WTC11 (cell line): ENCODE measurements around the gene WDCP. TPM values are rescaled to one million over a fixed set of nuclear protein-coding genes. Genes with fewer than 3 reads are reported as not detected.
A peak's percentile ranks its signal among the peaks of the same experiment; 100 is the strongest.

Experiments
- ATAC-seq: fragments of 200-7000 bp; cut with Tn5 transposase; 2 replicates; pipeline ENCODE4 v1.10.0; 2021; ENCODE audit warnings: mild to moderate bottlenecking, moderate library complexity
- CTCF ChIA-PET: fragments of 300-600 bp; sonication (Branson Sonifier 250); formaldehyde crosslinking; loops from one replicate; lab custom pipeline; 2021; ENCODE audit warnings: antibody characterized with exemption; lab: Charles Lee
- POLR2A ChIA-PET: fragments of 350-600 bp; sonication (Branson Sonifier 250); formaldehyde crosslinking; loops from one replicate; lab custom pipeline; 2021; ENCODE audit warnings: antibody characterized with exemption; lab: Charles Lee
- DNase-seq: peaks from one replicate; pipeline ENCODE4 v3.0.0; 2021; ENCODE audit warnings: low spot score
- H3K27ac Mint-ChIP-seq: 2 replicates; pipeline ENCODE4 v1.8.0; 2021; ENCODE audit warnings: mixed read lengths
- H3K27me3 Mint-ChIP-seq: 2 replicates; pipeline ENCODE4 v1.8.0; 2021; ENCODE audit warnings: low read depth, mild to moderate bottlenecking, moderate library complexity, mixed read lengths
- H3K36me3 Mint-ChIP-seq: 2 replicates; pipeline ENCODE4 v1.8.0; 2021; ENCODE audit warnings: mixed read lengths
- H3K4me1 Mint-ChIP-seq: 2 replicates; pipeline ENCODE4 v1.8.0; 2022; ENCODE audit warnings: mixed read lengths
- H3K4me3 Mint-ChIP-seq: 2 replicates; pipeline ENCODE4 v1.8.0; 2021; ENCODE audit warnings: mild to moderate bottlenecking, moderate library complexity, mixed read lengths
- H3K9me3 Mint-ChIP-seq: 2 replicates; pipeline ENCODE4 v1.8.0; 2021; ENCODE audit warnings: mixed read lengths
- CBFB ChIP-seq: sonication (generic); formaldehyde crosslinking; IDR thresholded peaks from 2 replicates; pipeline ENCODE4 v1.8.1; 2022; ENCODE audit warnings: mild to moderate bottlenecking, low read depth, missing genetic modification reagents
- E2F5 ChIP-seq: sonication (generic); formaldehyde crosslinking; IDR thresholded peaks from 2 replicates; pipeline ENCODE4 v1.8.1; 2022; ENCODE audit warnings: mild to moderate bottlenecking, moderate library complexity, missing genetic modification reagents
- FOXJ3 ChIP-seq: sonication (generic); formaldehyde crosslinking; IDR thresholded peaks from 2 replicates; pipeline ENCODE4 v1.9.0; 2021; ENCODE audit warnings: missing genetic modification reagents, mild to moderate bottlenecking, borderline replicate concordance
- FOXK1 ChIP-seq: sonication (generic); formaldehyde crosslinking; IDR thresholded peaks from 2 replicates; pipeline ENCODE4 v1.8.0; 2022; ENCODE audit warnings: mild to moderate bottlenecking, moderate library complexity, missing genetic modification reagents
- FOXP4 ChIP-seq: sonication (generic); formaldehyde crosslinking; IDR thresholded peaks from 2 replicates; pipeline ENCODE4 v1.8.0; 2022; ENCODE audit warnings: mild to moderate bottlenecking, missing genetic modification reagents
- HMGXB4 ChIP-seq: sonication (generic); formaldehyde crosslinking; IDR thresholded peaks from 2 replicates; pipeline ENCODE4 v1.8.1; 2023; ENCODE audit warnings: mild to moderate bottlenecking, moderate library complexity, missing genetic modification reagents
- NR2C2 ChIP-seq: sonication (generic); formaldehyde crosslinking; IDR thresholded peaks from 2 replicates; pipeline ENCODE4 v1.8.0; 2022; ENCODE audit warnings: mild to moderate bottlenecking, missing genetic modification reagents
- TP53 ChIP-seq: sonication (generic); formaldehyde crosslinking; IDR thresholded peaks from 2 replicates; pipeline ENCODE4 v1.8.1; 2023; ENCODE audit warnings: mild to moderate bottlenecking, missing genetic modification reagents
- ZNF121 ChIP-seq: sonication (generic); formaldehyde crosslinking; IDR thresholded peaks from 2 replicates; pipeline ENCODE4 v1.8.0; 2023; ENCODE audit warnings: missing genetic modification reagents
- ZNF317 ChIP-seq: sonication (generic); formaldehyde crosslinking; IDR thresholded peaks from 2 replicates; pipeline ENCODE4 v1.8.1; 2023; ENCODE audit warnings: low read depth, mild to moderate bottlenecking, moderate library complexity, missing genetic modification reagents, borderline replicate concordance
- total RNA-seq: library from RNA; stranded (reverse); gene quantifications from 3 replicates; pipeline ENCODE4 v1.2.3, GENCODE V29; 2021

The WDCP gene
- total RNA-seq, 1 experiment from 2014 or later: 31.9 TPM

GRCh38 chr2:24011250-24012104 is 35.7 kb downstream of the WDCP start (continued):
- no peak for TF ChIP-seq TP53 (CRISPR knock-in tag)

GRCh38 chr2:24010477-24011249 is 36.5 kb downstream of the WDCP start:
- H3K9me3 Mint-ChIP-seq: no peaks in the 10 kb centered on the region
- ChIA-PET CTCF (interaction anchor here (0.6 to 2.4 kb wide), 4 partner anchors 11 to 84 kb away, joined by 3 to 15 read pairs (median 3); partner anchors contain the start of gene ATAD2B), POLR2A (interaction anchor here (1.3 kb wide), 1 partner anchor 9 kb away, joined by 4 read pairs; no protein-coding TSS in a partner anchor)
- H3K36me3 Mint-ChIP-seq: no peaks in the 10 kb centered on the region
- H3K4me1 Mint-ChIP-seq: peaks cover 23% of the 10 kb centered on the region
- DNase-seq (no peak), ATAC-seq (peak; percentile 45)
- peak overlapping the region; percentile 18 for H3K4me3 Mint-ChIP-seq
- H3K27me3 Mint-ChIP-seq: peaks cover 9% of the 10 kb centered on the region
- TF ChIP-seq FOXJ3 (CRISPR knock-in tag): no peak
- peak; percentile 60 for TF ChIP-seq ZNF121 (CRISPR knock-in tag)
- H3K27ac Mint-ChIP-seq: no peak overlapping the region

- CTCF ChIA-PET: interaction anchor here (0.6 to 2.4 kb wide), 4 partner anchors 12 to 83 kb away, joined by 3 to 15 read pairs (median 3); partner anchors contain the start of gene ATAD2B
- peak; percentile 73 for ATAC-seq
Measured at GRCh38 chr2:24009680-24010476, 37.3 kb downstream of the WDCP start, which contains the start of gene MFSD2B. Gene MFSD2B, plus strand, starts transcription at chr2:24010085. Its CDS starts 12 bp downstream, at chr2:24010097.

More at GRCh38 chr2:24009680-24010476, 37.3 kb downstream of the WDCP start, which contains the start of gene MFSD2B:
- Mint-ChIP-seq H3K4me3 (peak within 1 kb of the TSS; percentile 54), H3K9me3 (no peaks in the 10 kb centered on the region), H3K27ac (no peak within 1 kb of the TSS), H3K36me3 (no peaks in the 10 kb centered on the region), H3K4me1 (peaks cover 21% of the 10 kb centered on the region), H3K27me3 (peaks cover 9% of the 10 kb centered on the region)
- peak; percentile 45 for DNase-seq
- POLR2A ChIA-PET: interaction anchor here (1.0 to 1.3 kb wide), 2 partner anchors 10 to 82 kb away, joined by 3 to 4 read pairs; no protein-coding TSS in a partner anchor
- peak; percentile 68 for TF ChIP-seq FOXP4 (CRISPR knock-in tag)
- 0 out of 2 replicates have a peak, but pooled peaks have one; percentile 9 for TF ChIP-seq ZNF317 (CRISPR knock-in tag)
- peak; percentile 78 for TF ChIP-seq HMGXB4 (CRISPR knock-in tag)
- TF ChIP-seq NR2C2 (CRISPR knock-in tag): no peak
- no peak for TF ChIP-seq CBFB (CRISPR knock-in tag)
- 0 out of 2 replicates have a peak, but pooled peaks have one; percentile 20 for TF ChIP-seq FOXK1 (CRISPR knock-in tag)
- peak; percentile 29; the same call in 1 of the 2 replicates for TF ChIP-seq E2F5
